ENCODE data around the gene NAV1. TPM values are rescaled to one million over a fixed set of nuclear protein-coding genes. Genes with fewer than 3 reads are reported as not detected.

NAV1 gene
- total RNA-seq, 4 donors from 2014 or later, result 17.4 to 36.9 (median 25.5) TPM

DNA sequence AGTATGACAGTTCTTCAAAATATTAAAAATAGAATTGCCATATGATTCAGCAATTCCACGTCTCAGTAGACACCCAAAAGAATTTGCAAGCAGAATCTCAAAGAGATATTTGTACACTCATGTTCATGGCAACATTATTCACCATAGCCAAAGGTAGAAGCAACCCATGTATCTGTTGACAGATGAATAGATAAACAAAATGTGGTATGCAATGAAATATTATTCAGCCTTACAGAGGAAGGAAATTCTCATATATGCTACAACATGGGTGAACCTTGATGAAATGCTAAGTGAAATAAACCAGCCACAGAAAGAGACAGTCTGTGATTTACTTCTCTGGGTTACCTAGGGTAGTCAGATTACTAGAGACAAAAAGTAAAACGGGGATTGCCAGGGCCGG lies 47.0 kb downstream of the NAV1 start:
- 62% methylated on average over 3 of the region's 3 CpGs for WGBS
- Histone ChIP-seq H3K27me3 (no peaks in the 10 kb centered on the region), H3K27ac (no peak overlapping the region), H3K9me3 (no peaks in the 10 kb centered on the region), H3K36me3 (no peaks in the 10 kb centered on the region), H3K4me3 (no peak overlapping the region), H3K4me1 (peaks cover 11% of the 10 kb centered on the region)
- TF ChIP-seq EP300 (IDR thresholded peaks at IDR 0.05) (no peak), POLR2A (IDR thresholded peaks at IDR 0.05) (no peak), CTCF (IDR thresholded peaks at IDR 0.05) (no peak), POLR2AphosphoS5 (IDR thresholded peaks at IDR 0.05) (no peak)
- no peak for DNase-seq (ENCODE audit: low spot score in 2 of 2)

DNA sequence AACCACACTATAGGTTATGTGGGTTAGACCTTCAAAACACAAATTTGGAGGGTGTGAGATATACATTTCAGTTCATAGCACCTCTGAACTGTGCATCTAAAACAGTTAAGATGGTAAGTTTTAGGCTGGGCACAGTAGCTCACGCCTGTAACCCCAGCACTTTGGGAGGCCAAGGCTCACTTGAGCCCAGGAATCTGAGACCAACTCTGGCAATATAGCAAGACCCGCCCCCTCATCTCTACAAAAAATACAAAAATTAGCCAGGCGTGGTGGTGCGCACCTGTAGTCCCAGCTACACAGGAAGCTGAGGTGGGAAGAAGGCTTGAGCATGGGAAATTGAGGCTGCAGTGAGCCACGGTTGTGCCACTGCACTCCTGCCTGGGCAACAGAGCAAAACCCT lies 47.9 kb downstream of the NAV1 start:
- WGBS, result 94% methylated on average over 5 of the region's 5 CpGs
- no peak for DNase-seq (ENCODE audit: low spot score in 2 of 2)
- Histone ChIP-seq H3K4me1 (peaks cover 11% of the 10 kb centered on the region), H3K36me3 (no peaks in the 10 kb centered on the region), H3K27ac (no peak overlapping the region), H3K27me3 (no peaks in the 10 kb centered on the region), H3K4me3 (no peak overlapping the region), H3K9me3 (no peaks in the 10 kb centered on the region)
- TF ChIP-seq CTCF (IDR thresholded peaks at IDR 0.05) (no peak), POLR2A (IDR thresholded peaks at IDR 0.05) (no peak), EP300 (IDR thresholded peaks at IDR 0.05) (no peak), POLR2AphosphoS5 (IDR thresholded peaks at IDR 0.05) (no peak)

- Histone ChIP-seq H3K36me3 (no peaks in the 10 kb centered on the region), H3K4me3 (no peak overlapping the region), H3K4me1 (peaks cover 13% of the 10 kb centered on the region), H3K27me3 (no peaks in the 10 kb centered on the region), H3K27ac (no peak overlapping the region), H3K9me3 (no peaks in the 10 kb centered on the region)
- no peak for TF ChIP-seq POLR2AphosphoS5 (IDR thresholded peaks at IDR 0.05)
- no peak for TF ChIP-seq EP300 (IDR thresholded peaks at IDR 0.05)
- TF ChIP-seq POLR2A (IDR thresholded peaks at IDR 0.05), result no peak
- no peak for TF ChIP-seq CTCF (IDR thresholded peaks at IDR 0.05)
- 87% methylated on average over 1 of the region's 1 CpG for WGBS
- DNase-seq (ENCODE audit: low spot score in 2 of 2), result no peak
These were observed 48.8 kb downstream of the NAV1 start for GRCh38 chr1:201587729-201588128.

Other genes with a start within 250 kb of the NAV1 start
- 10 to 100 TPM in 3 of 4 donors, 1 to 10 TPM in 1; 7.9 to 54.6 (median 19.0) TPM for gene TNNT2, start 161.4 kb upstream of the NAV1 start, total RNA-seq
- gene LAD1, start 139.8 kb upstream of the NAV1 start, total RNA-seq, result 100 to 1,000 TPM; 175 to 303 (median 218) TPM
- gene TNNI1, start 117.4 kb upstream of the NAV1 start, total RNA-seq, result under 1 TPM in 2 of 4 donors, not detected in 2; 0.23 to 0.44 TPM
- 10 to 100 TPM; 31.5 to 61.1 (median 44.5) TPM for gene PHLDA3, start 69.9 kb upstream of the NAV1 start, total RNA-seq
- 100 to 1,000 TPM; 379 to 436 (median 414) TPM for gene CSRP1, start 32.0 kb upstream of the NAV1 start, total RNA-seq

All from suprapubic skin (tissue), 4 donors.